ENCODE data around the gene GLYATL2. TPM values are rescaled to one million over a fixed set of nuclear protein-coding genes. Genes with fewer than 3 reads are reported as not detected.

The GLYATL2 gene
- total RNA-seq, 1 donor from 2014 or later, result 0.44 TPM

- intact Hi-C loops (cut with micrococcal nuclease), result no loop called here
- no peak for TF ChIP-seq CTCF (IDR thresholded peaks at IDR 0.05; ENCODE audit: borderline replicate concordance)
- peaks cover 23% of the 10 kb centered on the region for H3K9me3 ChIP-seq (replicated peaks)
- H3K27ac ChIP-seq (replicated peaks), result no peak overlapping the region
- no peaks in the 10 kb centered on the region for H3K27me3 ChIP-seq (ENCODE audit: low read depth)
- no peaks in the 10 kb centered on the region for H3K36me3 ChIP-seq
- H3K4me3 ChIP-seq, result no peak overlapping the region
- no peaks in the 10 kb centered on the region for H3K4me1 ChIP-seq
- no peak for DNase-seq
Observed at GRCh38 chr11:58880166-58880565, 35.7 kb upstream of the GLYATL2 start.

GRCh38 chr11:58867556-58867955 lies 23.1 kb upstream of the GLYATL2 start:
- Histone ChIP-seq H3K4me3 (no peak overlapping the region), H3K27ac (replicated peaks) (no peak overlapping the region), H3K4me1 (no peaks in the 10 kb centered on the region), H3K9me3 (replicated peaks) (peaks cover 13% of the 10 kb centered on the region), H3K27me3 (ENCODE audit: low read depth) (no peaks in the 10 kb centered on the region), H3K36me3 (no peaks in the 10 kb centered on the region)
- intact Hi-C loops (cut with micrococcal nuclease), result no loop called here
- no peak for DNase-seq
- no peak for TF ChIP-seq CTCF (IDR thresholded peaks at IDR 0.05; ENCODE audit: borderline replicate concordance)

- no peak overlapping the region for H3K4me3 ChIP-seq
- TF ChIP-seq CTCF (IDR thresholded peaks at IDR 0.05; ENCODE audit: borderline replicate concordance), result no peak
- H3K27ac ChIP-seq (replicated peaks), result no peak overlapping the region
- H3K27me3 ChIP-seq (ENCODE audit: low read depth), result no peaks in the 10 kb centered on the region
- H3K4me1 ChIP-seq, result no peaks in the 10 kb centered on the region
- H3K9me3 ChIP-seq (replicated peaks), result peaks cover 17% of the 10 kb centered on the region
- intact Hi-C loops (cut with micrococcal nuclease), result no loop called here
- no peaks in the 10 kb centered on the region for H3K36me3 ChIP-seq
- DNase-seq, result no peak
Observed at GRCh38 chr11:58866788-58867187, 22.3 kb upstream of the GLYATL2 start.

- Histone ChIP-seq H3K36me3 (no peaks in the 10 kb centered on the region), H3K27ac (replicated peaks) (no peak overlapping the region), H3K4me1 (no peaks in the 10 kb centered on the region), H3K27me3 (ENCODE audit: low read depth) (no peaks in the 10 kb centered on the region), H3K9me3 (replicated peaks) (peaks cover 29% of the 10 kb centered on the region), H3K4me3 (no peak overlapping the region)
- DNase-seq, result no peak
- no peak for TF ChIP-seq CTCF (IDR thresholded peaks at IDR 0.05; ENCODE audit: borderline replicate concordance)
- intact Hi-C loops (cut with micrococcal nuclease), result no loop called here
Observed at GRCh38 chr11:58864335-58864734, 19.8 kb upstream of the GLYATL2 start.

- no peak overlapping the region for H3K27ac ChIP-seq (replicated peaks)
- no peaks in the 10 kb centered on the region for H3K27me3 ChIP-seq (ENCODE audit: low read depth)
- peaks cover 29% of the 10 kb centered on the region for H3K9me3 ChIP-seq (replicated peaks)
- no peak overlapping the region for H3K4me3 ChIP-seq
- intact Hi-C loops (cut with micrococcal nuclease), result no loop called here
- H3K36me3 ChIP-seq, result no peaks in the 10 kb centered on the region
- no peak for TF ChIP-seq CTCF (IDR thresholded peaks at IDR 0.05; ENCODE audit: borderline replicate concordance)
- DNase-seq, result no peak
- no peaks in the 10 kb centered on the region for H3K4me1 ChIP-seq
Observed at GRCh38 chr11:58863697-58864096, 19.2 kb upstream of the GLYATL2 start.

GRCh38 chr11:58861533-58861932 lies 17.0 kb upstream of the GLYATL2 start:
- Histone ChIP-seq H3K36me3 (no peaks in the 10 kb centered on the region), H3K27ac (replicated peaks) (no peak overlapping the region), H3K9me3 (replicated peaks) (peaks cover 24% of the 10 kb centered on the region), H3K4me3 (no peak overlapping the region), H3K27me3 (ENCODE audit: low read depth) (no peaks in the 10 kb centered on the region), H3K4me1 (no peaks in the 10 kb centered on the region)
- DNase-seq, result no peak
- intact Hi-C loops (cut with micrococcal nuclease), result no loop called here
- no peak for TF ChIP-seq CTCF (IDR thresholded peaks at IDR 0.05; ENCODE audit: borderline replicate concordance)

All from left ventricle myocardium inferior (tissue), 1 donor.